NCI-H1105 (cell line): ENCODE measurements around the gene SLAMF1.
"Not testable (repeated sequence)": the region's sequence is repeated elsewhere in the genome, so short reads cannot be mapped to it uniquely, and the experiment has no call there.

Source experiments
- DNase-seq: peaks from one replicate; lab custom pipeline; 2025; lab: John Stamatoyannopoulos, UW

The SLAMF1 gene

DNA sequence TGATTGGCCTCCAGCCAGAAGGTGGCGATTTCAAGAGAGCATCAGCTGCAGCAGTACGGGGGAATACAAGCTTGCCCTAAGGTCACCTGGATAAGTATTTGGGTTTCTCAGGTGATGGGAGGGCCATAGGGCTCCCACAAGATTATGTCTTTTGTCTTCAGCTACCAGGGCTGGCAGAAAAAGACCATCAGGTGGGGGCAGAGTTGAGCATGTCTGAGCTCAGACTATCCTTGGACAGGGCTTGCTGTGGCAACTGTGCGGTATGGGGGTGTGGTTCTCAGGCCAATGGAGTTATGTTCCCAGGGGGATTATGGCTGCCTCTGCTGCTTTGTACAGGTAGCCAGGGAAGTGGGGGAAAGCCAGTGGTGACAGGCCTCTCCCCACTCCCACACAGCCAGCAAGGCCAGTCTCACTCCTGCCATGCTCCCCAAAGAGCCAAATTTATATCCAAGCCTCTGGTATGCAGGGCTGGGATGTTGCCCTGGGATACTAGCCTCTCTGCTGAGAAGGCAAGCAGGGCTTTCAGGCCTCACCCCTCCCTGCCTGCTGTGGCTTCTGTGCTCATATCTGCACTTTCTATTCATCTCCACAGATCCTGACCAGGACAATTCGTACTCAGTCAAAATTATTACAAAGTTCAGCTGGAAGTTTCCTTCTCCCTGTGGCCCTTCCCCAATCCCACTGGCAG is 40.9 kb downstream of the SLAMF1 start:
- DNase-seq = no peak

DNA sequence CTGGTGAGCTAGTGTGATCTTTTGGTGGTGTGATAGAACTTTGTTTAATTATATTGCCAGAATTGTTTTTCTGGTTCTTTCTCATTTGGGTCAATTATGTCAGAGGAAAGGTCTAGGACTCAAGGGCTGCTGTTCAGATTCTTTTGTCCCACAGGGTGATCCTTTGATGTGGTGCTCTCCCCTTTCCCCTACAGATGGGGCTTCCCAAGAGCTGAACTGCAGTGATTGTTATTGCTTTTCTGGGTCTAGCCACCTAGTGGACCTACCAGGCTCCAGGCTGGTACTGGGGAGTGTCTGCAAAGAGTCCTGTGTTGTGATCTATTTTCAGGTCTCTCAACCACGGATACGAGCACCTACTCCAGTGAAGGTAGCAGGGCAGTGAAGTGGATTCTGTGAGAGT is 41.6 kb downstream of the SLAMF1 start:
- no peak for DNase-seq

DNA sequence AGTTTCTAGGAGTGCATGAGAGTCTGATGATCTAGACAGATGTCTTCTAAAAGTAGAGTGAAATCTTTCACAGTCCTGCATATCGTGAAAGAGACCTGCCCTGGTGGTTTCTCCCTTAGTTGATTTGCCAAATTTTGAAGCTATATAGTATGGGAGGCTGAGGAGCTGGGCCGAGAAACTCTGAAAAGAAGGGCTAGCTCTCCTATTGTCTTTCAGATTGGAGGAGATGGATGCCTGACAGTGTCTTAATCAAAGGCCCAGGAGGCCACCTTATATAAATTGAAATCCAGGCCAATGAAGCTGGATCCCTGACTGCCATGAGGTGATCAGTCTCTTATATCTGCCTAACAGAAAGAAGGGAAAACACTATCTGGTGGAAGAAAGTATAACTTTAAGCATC is 49.1 kb downstream of the SLAMF1 start:
- no peak for DNase-seq

DNA sequence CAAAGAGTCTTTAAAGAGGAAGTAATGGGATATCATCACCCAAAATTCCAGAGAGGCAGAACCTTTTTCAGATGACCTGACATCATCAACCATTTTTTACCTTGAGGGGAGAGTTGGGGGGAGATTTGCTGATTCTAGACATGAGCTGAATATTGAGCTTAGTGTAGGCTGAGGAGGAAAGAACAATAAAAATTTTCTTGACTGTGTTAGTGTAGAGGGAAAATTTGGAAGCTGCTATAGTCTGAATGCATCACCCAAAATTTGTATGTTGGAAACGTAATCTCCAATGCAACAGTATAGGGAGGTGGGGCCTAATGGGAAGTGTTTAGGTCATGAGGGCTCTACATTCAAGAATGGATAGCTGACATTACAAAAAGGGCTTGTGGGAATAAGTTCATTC is 49.8 kb downstream of the SLAMF1 start:
- DNase-seq = no peak

GRCh38 chr1:160590488-160590887 is 56.4 kb downstream of the SLAMF1 start:
- DNase-seq = no peak

- no peak for DNase-seq
Observed at GRCh38 chr1:160588468-160588867, 58.4 kb downstream of the SLAMF1 start.

DNA sequence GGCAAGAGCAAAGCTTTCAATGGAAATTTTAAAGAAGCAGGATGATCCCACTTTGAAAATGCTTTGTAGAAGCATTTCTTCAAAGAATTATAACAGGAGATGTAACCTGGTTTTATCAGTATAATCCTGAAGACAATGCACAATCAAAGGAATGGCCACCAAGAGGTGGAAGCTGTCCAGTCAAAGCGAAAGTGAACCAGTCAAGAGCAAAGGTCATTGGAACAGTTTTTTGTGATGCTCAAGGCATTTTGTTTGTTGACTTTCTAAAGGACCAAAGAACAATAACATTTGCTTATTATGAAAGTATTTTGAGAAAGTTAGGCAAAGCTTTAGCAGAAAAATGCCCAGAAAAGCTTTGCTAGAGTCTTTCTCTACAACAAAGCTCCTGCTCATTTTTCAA is 62.1 kb downstream of the SLAMF1 start:
- no peak for DNase-seq

DNA sequence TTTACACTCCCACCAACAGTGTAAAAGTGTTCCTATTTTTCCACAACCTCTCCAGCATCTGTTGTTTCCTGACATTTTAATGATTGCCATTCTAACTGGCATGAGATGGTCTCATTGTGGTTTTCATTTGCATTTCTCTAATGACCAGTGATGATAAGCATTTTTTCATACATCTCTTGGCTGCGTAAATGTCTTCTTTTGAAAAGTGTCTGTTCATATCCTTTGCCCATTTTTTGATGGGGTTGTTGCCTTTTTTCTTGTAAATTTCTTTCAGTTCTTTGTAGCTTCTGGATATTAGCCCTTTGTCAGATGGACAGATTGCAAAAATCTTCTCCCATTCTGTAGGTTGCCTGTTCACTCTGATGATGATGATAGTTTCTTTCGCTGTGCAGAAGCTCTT is 63.9 kb downstream of the SLAMF1 start:
- not testable (repeated sequence) for DNase-seq

DNA sequence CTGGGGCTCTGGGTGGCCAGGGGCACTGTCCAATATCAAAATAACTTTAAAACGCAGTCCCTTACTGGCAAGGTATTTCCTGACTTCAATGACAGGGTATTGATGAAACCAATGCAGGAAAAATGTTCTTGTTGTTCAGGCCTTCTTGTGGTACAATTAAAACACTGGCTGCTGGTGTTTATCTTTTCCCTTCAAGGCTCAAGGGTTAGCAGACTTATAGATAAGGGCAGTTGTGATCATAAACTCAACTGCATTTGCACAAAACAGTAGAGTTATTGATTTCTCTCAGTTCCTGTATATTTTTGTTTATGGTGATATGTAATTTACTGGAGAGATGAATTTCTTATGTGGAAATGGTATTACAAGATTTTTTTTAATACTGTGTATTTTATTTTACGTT is 64.9 kb downstream of the SLAMF1 start:
- no peak for DNase-seq

DNA sequence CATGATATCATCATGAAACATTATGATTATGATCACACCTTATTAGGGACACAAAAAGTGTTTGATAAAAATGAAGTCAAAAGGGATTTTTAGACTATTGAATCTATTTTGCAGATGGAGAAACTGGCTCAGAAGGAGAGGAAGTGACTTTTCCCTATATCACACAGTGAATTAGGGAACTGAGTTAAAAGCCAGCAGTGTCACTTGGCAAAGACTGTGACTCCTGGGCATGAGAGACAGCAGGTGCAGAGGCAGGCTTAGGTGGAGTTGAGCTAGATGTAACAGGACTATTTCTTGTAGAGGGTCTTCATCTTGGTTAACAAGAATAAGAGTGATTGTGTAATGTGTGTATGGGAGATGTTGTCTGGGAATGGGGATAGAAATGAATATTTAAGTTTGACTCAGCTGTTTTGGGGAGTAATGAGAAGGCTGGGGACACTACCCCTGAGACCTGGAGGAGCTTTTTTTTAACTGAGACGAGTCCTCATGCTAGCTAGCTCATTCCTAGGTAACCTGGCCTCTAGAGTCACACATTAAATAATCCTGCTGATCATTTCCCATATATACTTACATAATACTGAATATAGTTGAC is 66.5 kb downstream of the SLAMF1 start:
- no peak for DNase-seq

GRCh38 chr1:160579216-160579701 is 67.6 kb downstream of the SLAMF1 start, which contains the start of gene CD84:
CD84 (minus strand) TSS chr1:160579496; CDS start chr1:160579437, 59 bp downstream.
- no peak for DNase-seq

- no peak for DNase-seq
Observed at GRCh38 chr1:160578525-160579191, 68.2 kb downstream of the SLAMF1 start.

DNA sequence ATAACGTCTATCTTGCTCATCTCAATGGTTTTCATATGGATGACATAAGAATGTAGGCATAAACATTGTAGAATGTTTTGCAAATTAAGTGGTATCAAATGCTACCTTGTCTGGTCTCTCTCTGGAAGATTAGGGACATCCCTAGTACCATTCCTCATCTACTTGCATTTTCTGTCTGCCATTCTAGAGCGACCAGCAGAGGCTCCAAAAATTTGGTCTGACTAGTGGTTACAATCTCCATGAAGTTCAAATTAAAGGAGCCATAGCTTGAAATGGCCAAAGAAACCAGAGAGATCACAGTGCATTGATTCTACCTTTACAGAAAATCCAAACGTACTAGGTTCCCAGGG is 68.7 kb downstream of the SLAMF1 start:
- no peak for DNase-seq

DNA sequence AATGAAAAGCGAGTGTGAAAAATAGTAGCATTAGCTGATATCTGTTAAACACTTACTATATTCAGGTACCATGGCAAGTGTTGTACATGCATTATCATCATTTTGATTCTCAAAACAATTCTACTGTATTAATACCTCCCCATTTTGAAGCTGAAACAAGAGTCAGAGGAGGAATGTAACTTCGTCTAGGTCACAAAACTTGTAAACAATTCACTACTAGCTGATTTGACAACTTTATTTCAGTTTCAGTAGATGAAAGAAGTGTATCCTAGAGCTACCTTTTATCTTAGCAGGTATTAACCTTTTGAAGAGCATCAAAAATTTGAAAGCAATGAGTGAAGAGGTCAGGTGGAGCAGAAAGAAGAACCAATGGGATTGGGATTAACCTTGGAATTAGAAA is 69.2 kb downstream of the SLAMF1 start:
- DNase-seq = no peak

DNA sequence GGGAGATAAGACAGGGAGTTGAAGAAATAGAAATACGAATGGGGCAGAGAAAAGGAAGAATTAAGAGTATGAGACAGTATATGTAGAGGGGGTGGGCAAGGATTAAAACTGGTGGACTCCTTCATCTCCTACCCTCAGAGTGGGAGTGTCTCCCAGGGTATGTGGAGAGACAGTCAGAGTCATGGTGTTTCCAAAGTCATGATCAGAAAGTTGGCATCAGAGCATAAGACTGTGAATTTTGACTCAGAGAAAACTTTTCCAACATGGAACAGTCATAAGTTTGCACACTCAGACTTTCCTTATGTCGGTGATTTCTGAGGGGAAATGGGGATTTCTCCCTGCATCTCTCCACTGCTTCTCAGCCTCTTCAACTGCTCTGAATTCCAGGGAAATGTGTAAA is 70.0 kb downstream of the SLAMF1 start:
- DNase-seq = no peak

GRCh38 chr1:160576390-160576789 is 70.5 kb downstream of the SLAMF1 start:
- no peak for DNase-seq

- no peak for DNase-seq
Observed at GRCh38 chr1:160575112-160575664, 71.7 kb downstream of the SLAMF1 start.

DNA sequence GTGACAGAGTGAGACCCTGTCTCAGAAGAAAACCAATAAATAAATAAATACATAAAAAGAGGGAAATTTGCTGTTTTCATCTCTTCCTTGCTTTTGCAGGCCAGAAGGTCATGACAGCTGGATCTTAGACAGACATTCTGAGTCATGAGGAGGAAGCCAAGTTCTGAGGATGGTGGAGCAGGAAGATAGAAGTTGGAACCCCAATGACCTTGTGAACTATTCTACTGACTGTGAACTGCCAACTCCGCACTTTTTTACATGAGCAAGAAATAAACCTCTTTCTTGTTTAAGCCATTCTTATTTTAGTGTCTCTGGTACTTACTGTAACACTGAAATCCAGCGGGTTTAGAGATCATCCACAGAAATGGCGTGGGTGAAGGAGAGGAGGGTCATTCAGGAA is 76.0 kb downstream of the SLAMF1 start:
- DNase-seq = no peak

DNA sequence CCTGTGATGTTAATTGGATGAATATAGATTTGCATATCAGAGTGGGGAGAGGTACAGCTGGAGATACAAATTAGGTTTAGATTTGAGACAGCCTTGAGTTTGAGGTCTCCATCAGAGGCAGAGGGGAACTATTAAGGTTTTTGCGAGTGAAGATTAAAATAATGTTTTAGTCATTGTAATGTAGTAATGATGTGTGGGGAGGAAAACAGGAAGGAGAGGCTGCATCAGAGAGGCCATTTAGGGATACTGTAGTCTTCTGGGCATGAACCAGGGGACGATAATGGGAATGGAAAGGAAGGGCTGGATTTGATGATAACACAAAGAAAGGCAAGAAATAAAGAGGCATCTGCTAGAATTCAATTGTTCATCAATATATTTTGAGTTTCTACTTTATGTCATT is 77.0 kb downstream of the SLAMF1 start:
- no peak for DNase-seq

DNA sequence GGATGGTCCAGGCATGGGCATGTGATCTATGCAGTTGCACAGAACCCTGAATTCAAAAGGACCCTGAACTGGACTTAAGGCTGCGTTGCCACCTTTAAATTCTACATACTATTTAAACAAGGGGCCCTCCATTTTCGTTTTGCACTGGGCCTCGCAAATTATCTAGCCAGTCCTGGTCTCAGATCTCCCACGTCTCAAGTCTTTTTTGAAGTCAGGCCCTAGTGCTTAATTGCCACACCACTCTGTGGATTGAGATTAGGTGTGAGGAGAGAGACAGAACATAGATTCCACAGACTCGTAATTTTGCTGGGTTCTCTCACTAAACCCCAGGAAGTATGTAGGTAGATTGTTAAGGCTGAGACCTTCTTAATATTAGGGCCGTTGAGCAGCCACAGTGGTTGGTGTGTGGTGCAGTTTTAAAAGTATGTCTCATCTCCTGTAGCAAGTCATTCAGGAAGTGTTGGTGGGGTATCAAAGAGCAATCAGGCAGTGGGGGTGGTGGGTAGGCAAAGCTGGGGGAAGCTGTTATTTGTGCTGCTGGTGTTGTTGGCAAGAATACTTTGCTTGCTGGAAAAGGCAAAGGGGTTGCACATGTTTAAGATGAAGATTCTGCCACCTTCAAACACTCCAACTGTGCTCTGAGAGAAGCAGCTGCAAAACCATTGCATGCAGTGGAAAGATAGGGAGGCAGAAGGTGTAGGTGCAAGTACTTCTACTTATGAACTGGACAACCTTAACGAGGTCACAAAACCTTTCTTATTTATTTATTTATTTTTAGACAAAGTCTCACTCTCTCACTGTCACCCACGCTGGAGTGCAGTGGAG is 78.8 kb downstream of the SLAMF1 start:
- no peak for DNase-seq

DNA sequence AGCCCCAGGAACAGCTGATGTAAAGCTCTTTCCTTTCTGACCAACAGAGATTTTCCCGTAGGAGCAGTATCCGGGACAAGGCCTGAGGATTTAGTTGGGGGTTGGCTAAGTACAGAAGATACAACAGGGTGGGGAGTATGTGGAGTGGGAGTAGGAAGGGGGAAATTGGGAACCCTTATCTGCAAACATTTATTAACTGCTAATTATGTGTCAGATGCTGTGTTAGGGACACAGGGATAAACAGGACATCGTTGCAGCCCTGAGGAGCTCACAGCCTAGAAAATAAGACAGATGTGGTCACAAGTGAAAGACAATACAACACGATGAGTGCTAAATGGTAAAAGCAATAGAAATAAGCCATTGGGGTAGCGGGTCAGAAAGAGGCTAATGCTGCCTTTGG is 79.5 kb downstream of the SLAMF1 start:
- no peak for DNase-seq

DNA sequence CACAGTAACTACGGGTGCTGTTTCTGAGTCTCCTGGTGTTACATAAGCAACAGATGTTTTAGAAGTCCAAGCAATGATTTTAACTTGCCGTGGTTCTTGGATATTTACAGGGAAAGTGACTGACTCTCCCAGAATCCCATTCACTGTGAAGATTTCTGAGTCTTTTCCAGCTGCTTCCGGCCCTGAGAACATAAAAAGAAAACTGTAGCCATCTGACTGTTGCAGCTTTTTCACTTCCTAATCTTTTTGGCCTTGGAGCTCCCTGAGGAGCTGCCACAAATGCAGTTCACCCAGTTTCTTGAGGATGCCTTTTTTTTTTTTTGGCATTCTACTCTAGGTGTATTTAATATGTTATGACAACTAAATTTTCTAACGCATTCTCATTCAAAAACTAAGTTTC is 81.3 kb downstream of the SLAMF1 start:
- DNase-seq = no peak
